ENCODE measurements around the gene OR6B1. TPM values are rescaled to one million over a fixed set of nuclear protein-coding genes. Genes with fewer than 3 reads are reported as not detected.
A peak's percentile ranks its signal among the peaks of the same experiment; 100 is the strongest.

OR6B1 gene
- total and polyA plus RNA-seq, 12 donors = under 0.01 TPM; not detected in 11

DNA sequence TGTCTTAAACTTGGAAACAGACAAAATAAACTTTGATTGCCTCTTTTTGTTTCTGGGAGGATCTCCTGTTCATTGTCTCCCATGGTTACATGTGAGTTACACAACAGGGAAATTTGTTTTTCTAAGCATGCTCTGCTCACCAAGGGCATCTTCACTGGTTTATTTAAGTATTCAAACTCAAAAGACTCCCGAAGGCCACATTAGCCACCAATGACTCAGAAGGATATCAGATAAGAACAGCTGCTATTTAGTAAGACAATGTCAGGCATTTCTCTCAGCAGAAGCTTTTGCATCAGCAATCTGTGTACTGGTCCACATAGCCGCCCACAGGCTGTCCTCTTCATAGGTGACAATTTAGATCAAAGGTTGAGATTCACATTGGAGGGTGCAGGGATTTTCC lies 19.3 kb downstream of the OR6B1 start:
- peak; percentile 51 to 87 (median 80) for DNase-seq

DNA sequence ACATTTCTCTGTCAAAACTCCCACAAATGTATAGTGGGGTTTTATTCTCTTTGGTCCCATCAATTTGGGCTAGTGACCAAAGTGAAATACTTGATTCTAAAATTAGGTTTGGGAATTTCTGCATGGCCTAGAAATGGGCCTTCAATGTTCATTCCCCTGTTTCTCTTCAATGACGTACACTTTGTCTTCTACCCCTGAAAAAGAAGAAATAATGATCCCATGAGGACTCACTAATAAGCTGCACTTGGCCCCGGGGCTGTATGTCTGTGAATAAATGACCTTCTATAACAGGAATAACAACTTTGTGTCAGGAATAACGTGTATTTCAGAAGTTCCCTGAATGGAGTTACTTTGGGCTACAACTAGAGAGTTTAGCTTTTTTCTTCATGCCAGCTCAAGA lies 20.2 kb downstream of the OR6B1 start:
- peak overlapping the region in 4 of 5 donors; percentile 61 to 81 (median 72) for H3K27ac ChIP-seq
- peak in 2 of 7 donors; percentile 11 to 26 for DNase-seq
- H3K27me3 ChIP-seq = no peaks in the 10 kb centered on the region
- 21 to 40% (median 31%) methylated on average over 3 of the region's 3 CpGs for WGBS, 4 donors
- no peaks in the 10 kb centered on the region for H3K36me3 ChIP-seq (replicated peaks in 1 of 2)
- intact Hi-C loops (cut with DNase I) = loop anchor here in 1 of 2 donors (5.0 kb wide), 1 partner anchor 288 kb away; no protein-coding TSS in a partner anchor
- H3K9me3 ChIP-seq (replicated peaks in 1 of 3) = no peaks in the 10 kb centered on the region
- TF ChIP-seq POLR2A (IDR thresholded peaks at IDR 0.05) = no peak
- TF ChIP-seq, protein P1, sequence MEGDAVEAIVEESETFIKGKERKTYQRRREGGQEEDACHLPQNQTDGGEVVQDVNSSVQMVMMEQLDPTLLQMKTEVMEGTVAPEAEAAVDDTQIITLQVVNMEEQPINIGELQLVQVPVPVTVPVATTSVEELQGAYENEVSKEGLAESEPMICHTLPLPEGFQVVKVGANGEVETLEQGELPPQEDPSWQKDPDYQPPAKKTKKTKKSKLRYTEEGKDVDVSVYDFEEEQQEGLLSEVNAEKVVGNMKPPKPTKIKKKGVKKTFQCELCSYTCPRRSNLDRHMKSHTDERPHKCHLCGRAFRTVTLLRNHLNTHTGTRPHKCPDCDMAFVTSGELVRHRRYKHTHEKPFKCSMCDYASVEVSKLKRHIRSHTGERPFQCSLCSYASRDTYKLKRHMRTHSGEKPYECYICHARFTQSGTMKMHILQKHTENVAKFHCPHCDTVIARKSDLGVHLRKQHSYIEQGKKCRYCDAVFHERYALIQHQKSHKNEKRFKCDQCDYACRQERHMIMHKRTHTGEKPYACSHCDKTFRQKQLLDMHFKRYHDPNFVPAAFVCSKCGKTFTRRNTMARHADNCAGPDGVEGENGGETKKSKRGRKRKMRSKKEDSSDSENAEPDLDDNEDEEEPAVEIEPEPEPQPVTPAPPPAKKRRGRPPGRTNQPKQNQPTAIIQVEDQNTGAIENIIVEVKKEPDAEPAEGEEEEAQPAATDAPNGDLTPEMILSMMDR (IDR thresholded peaks at IDR 0.05) = no peak
- H3K4me3 ChIP-seq = no peak overlapping the region
- peaks cover 26 to 31% of the 10 kb centered on the region in 2 donors for H3K4me1 ChIP-seq (replicated peaks in 1 of 2)

More for the DNA sequence above, 19.3 kb downstream of the OR6B1 start:
- TF ChIP-seq, protein P1 (IDR thresholded peaks at IDR 0.05) = no peak
- peak in 1 of 2 donors; percentile 57 for TF ChIP-seq POLR2A (IDR thresholded peaks at IDR 0.05)
- Histone ChIP-seq H3K36me3 (replicated peaks in 1 of 2) (no peaks in the 10 kb centered on the region), H3K4me1 (replicated peaks in 1 of 2) (peaks cover 26 to 31% of the 10 kb centered on the region in 2 donors), H3K27me3 (no peaks in the 10 kb centered on the region), H3K4me3 (no peak overlapping the region), H3K27ac (peak overlapping the region in 4 of 5 donors; percentile 61 to 81 (median 72)), H3K9me3 (replicated peaks in 1 of 3) (no peaks in the 10 kb centered on the region)
- intact Hi-C loops (cut with DNase I) = no loop called here
- WGBS, 4 donors = 18 to 36% (median 24%) methylated on average over 2 of the region's 2 CpGs

- no peaks in the 10 kb centered on the region for H3K9me3 ChIP-seq (replicated peaks in 1 of 3)
- TF ChIP-seq POLR2A (IDR thresholded peaks at IDR 0.05) = no peak
- no peaks in the 10 kb centered on the region for H3K36me3 ChIP-seq (replicated peaks in 1 of 2)
- H3K27ac ChIP-seq = no peak overlapping the region
- no peak overlapping the region for H3K4me3 ChIP-seq
- DNase-seq = no peak
- H3K4me1 ChIP-seq (replicated peaks in 1 of 2) = peaks cover 26 to 31% of the 10 kb centered on the region in 2 donors
- H3K27me3 ChIP-seq = no peaks in the 10 kb centered on the region
- intact Hi-C loops (cut with DNase I) = loop anchor here in 1 of 2 donors (5.0 kb wide), 1 partner anchor 290 kb away; no protein-coding TSS in a partner anchor
Observed at GRCh38 chr7:144022169-144022568, 22.0 kb downstream of the OR6B1 start.

DNA sequence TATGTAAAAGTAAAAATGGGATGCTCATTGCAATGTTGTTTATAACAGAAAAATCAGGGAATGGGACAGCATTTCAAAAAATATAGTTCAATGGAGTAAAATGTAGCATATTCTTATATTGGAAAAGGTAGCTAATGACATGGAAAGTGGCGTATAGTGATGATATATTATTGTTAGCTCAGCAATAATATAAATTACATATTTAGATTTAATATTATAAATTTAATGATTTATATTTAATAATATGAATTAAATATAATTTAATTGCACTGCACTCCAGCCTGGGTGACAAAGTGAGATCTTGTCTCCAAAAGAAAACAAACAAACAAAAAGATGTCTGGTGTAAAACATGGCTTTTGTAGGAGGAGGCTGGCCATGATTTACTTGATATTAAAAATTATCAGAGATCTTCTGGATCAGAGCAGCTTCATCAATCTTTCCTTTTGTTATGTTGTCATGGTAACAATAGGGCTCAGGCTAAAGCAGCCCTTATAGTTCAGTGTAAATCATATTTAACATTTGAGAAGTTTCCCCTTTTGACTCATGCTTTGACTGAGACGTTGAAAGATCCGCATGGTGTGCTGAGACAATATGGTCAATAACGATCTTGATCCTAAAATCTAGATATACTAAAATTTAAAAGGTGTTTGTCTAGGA lies 23.2 kb downstream of the OR6B1 start:
- intact Hi-C loops (cut with DNase I) = loop anchor here in 1 of 2 donors (5.0 kb wide), 1 partner anchor 291 kb away; no protein-coding TSS in a partner anchor
- 87 to 92% (median 91%) methylated on average over 4 of the region's 4 CpGs for WGBS, 4 donors
- no peak for TF ChIP-seq POLR2A (IDR thresholded peaks at IDR 0.05)
- TF ChIP-seq, protein P1 (IDR thresholded peaks at IDR 0.05) = no peak

More for the DNA sequence above, 23.2 kb downstream of the OR6B1 start:
- Histone ChIP-seq H3K36me3 (replicated peaks in 1 of 2) (no peaks in the 10 kb centered on the region), H3K27me3 (no peaks in the 10 kb centered on the region), H3K9me3 (replicated peaks in 1 of 3) (peaks cover 0 to 2% (median 0%) of the 10 kb centered on the region in 3 donors), H3K4me3 (no peak overlapping the region), H3K27ac (no peak overlapping the region), H3K4me1 (replicated peaks in 1 of 2) (peaks cover 26 to 37% of the 10 kb centered on the region in 2 donors)
- no peak for DNase-seq
